ENCODE measurements around the gene FXYD5. TPM values are rescaled to one million over a fixed set of nuclear protein-coding genes. Genes with fewer than 3 reads are reported as not detected.

Gene FXYD5
- total and polyA plus RNA-seq, 2 donors from 2014 or later = 41.9 to 84.5 TPM

- no peak for TF ChIP-seq CTCF (IDR thresholded peaks at IDR 0.05; ENCODE audit: borderline replicate concordance, extremely low read depth, insufficient read depth)
- Histone ChIP-seq H3K9ac (ENCODE audit: low read length in 3 of 3) (no peak overlapping the region), H3K4me3 (ENCODE audit: low read length in 3 of 3) (no peak overlapping the region), H3K36me3 (ENCODE audit: control insufficient read depth in 2 of 3, insufficient read depth in 3 of 3, low read length in 3 of 3) (no peaks in the 10 kb centered on the region), H3K27ac (ENCODE audit: low read depth in 2 of 2, low read length in 2 of 2) (no peak overlapping the region), H3K4me1 (ENCODE audit: control insufficient read depth in 2 of 3, insufficient read depth in 2 of 3, low read depth in 1 of 3, low read length in 3 of 3) (peaks cover 0 to 9% (median 0%) of the 10 kb centered on the region in 3 donors), H3K9me3 (ENCODE audit: control insufficient read depth in 2 of 3, insufficient read depth in 1 of 3, low read length in 3 of 3) (no peaks in the 10 kb centered on the region), H3K27me3 (ENCODE audit: control insufficient read depth, insufficient read depth, low read length) (no peaks in the 10 kb centered on the region)
- intact Hi-C loops (cut with DNase I) = no loop called here
- FAIRE-seq (no peak), DNase-seq (peak in 1 of 5 donors; percentile 69)
Measured at GRCh38 chr19:35122687-35123551, 31.6 kb upstream of the FXYD5 start.

GRCh38 chr19:35123573-35123972, 31.0 kb upstream of the FXYD5 start:
- Histone ChIP-seq H3K27me3 (ENCODE audit: control insufficient read depth, insufficient read depth, low read length) (no peaks in the 10 kb centered on the region), H3K27ac (ENCODE audit: low read depth in 2 of 2, low read length in 2 of 2) (peak overlapping the region in 1 of 2 donors; percentile 2), H3K4me3 (ENCODE audit: low read length in 3 of 3) (no peak overlapping the region), H3K36me3 (ENCODE audit: control insufficient read depth in 2 of 3, insufficient read depth in 3 of 3, low read length in 3 of 3) (no peaks in the 10 kb centered on the region), H3K9me3 (ENCODE audit: control insufficient read depth in 2 of 3, insufficient read depth in 1 of 3, low read length in 3 of 3) (no peaks in the 10 kb centered on the region), H3K4me1 (ENCODE audit: control insufficient read depth in 2 of 3, insufficient read depth in 2 of 3, low read depth in 1 of 3, low read length in 3 of 3) (peaks cover 0 to 9% (median 0%) of the 10 kb centered on the region in 3 donors), H3K9ac (ENCODE audit: low read length in 3 of 3) (peak overlapping the region in 1 of 3 donors; percentile 67)
- peak in 1 of 5 donors; percentile 82 for DNase-seq
- intact Hi-C loops (cut with DNase I) = no loop called here
- FAIRE-seq = no peak
- TF ChIP-seq CTCF (IDR thresholded peaks at IDR 0.05; ENCODE audit: borderline replicate concordance, extremely low read depth, insufficient read depth) = no peak

- peak overlapping the region; percentile 61 to 88 (median 67) for H3K9ac ChIP-seq (ENCODE audit: low read length in 3 of 3)
- DNase-seq = peak; percentile 91 to 98 (median 95)
- intact Hi-C loops (cut with DNase I) = no loop called here
- H3K27me3 ChIP-seq (ENCODE audit: control insufficient read depth, insufficient read depth, low read length) = no peaks in the 10 kb centered on the region
- peak overlapping the region; percentile 75 to 89 for H3K27ac ChIP-seq (ENCODE audit: low read depth in 2 of 2, low read length in 2 of 2)
- no peak for TF ChIP-seq CTCF (IDR thresholded peaks at IDR 0.05; ENCODE audit: borderline replicate concordance, extremely low read depth, insufficient read depth)
- no peak for FAIRE-seq
- no peaks in the 10 kb centered on the region for H3K9me3 ChIP-seq (ENCODE audit: control insufficient read depth in 2 of 3, insufficient read depth in 1 of 3, low read length in 3 of 3)
- peaks cover 0 to 9% (median 0%) of the 10 kb centered on the region in 3 donors for H3K4me1 ChIP-seq (ENCODE audit: control insufficient read depth in 2 of 3, insufficient read depth in 2 of 3, low read depth in 1 of 3, low read length in 3 of 3)
- H3K36me3 ChIP-seq (ENCODE audit: control insufficient read depth in 2 of 3, insufficient read depth in 3 of 3, low read length in 3 of 3) = no peaks in the 10 kb centered on the region
- peak overlapping the region; percentile 70 to 79 (median 77) for H3K4me3 ChIP-seq (ENCODE audit: low read length in 3 of 3)
Measured at GRCh38 chr19:35124098-35125060, 30.2 kb upstream of the FXYD5 start.
